Head of caudate nucleus (tissue), 42 donors: ENCODE results near the gene PRPF8.
"Not testable (repeated sequence)": the region's sequence is repeated elsewhere in the genome, so short reads cannot be mapped to it uniquely, and the experiment has no call there.

Experiments used
- DNase-seq, 42 donors: peaks; one replicate each; pipeline versions ENCODE4 v3.0.0 to v3.0.0-alpha.2; 2020 to 2021; ENCODE audit warnings: mixed read lengths in 7 of 42
- intact Hi-C: fragments of 100-400 bp; cut with DNase I; formaldehyde crosslinking; loops from one replicate; pipeline ENCODE4 v1.15.0; 2022

The PRPF8 gene

DNA sequence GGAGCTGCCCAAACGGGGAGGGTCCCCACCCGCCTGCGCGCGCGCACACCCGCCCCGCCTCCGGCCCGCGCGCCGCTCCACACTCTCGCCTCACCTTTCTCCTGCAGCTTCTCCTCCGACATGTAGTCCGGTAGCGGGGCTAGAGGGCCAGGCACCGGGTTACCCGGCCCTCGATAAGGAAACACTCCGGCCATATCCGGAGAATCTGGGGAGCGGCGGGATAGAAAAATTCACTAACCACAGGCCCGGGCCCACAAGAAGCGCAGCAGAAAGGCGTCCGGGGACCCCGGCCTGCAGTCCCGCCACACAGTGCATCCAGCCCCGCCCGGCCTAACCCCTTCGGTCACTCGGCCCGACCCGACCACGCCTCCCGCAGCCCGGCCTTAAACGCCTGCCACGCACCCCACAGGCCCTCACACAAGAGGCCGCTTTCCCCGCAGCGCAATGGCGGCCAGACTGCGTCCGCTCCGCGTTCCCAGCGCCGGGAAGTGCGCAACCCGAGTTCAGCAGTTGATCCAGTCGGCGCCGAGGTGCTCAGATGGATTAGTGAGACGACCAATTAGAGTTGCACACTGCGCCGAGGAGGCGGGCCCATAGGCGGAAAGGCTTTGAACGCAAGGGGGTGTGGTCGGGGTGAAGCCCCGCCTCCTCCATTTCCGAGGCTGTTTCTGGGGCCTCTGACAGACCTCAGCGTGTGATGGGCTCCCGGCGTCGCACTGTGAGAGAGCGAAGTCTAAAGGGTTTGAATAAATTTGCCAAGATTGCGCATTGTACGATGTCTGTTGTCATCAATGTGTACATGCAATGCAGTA lies at the start of gene PRPF8:
Gene PRPF8 (minus strand): TSS at position 490 of the 812 bp plus-strand sequence. CDS start 296 bp downstream, at position 194.
- intact Hi-C loops, result loop anchor here (2.0 kb wide), 1 partner anchor 32 kb away; no protein-coding TSS in a partner anchor

GRCh38 chr17:1733759-1734158 lies 49.1 kb upstream of the PRPF8 start:
- DNase-seq, result peak in 2 of 42 donors; percentile 31 to 52
- intact Hi-C loops, result no loop called here

More for the DNA sequence above, at the start of gene PRPF8:
- DNase-seq, result peak; percentile 94 to 99 (median 98)

GRCh38 chr17:1732833-1733321 lies 48.2 kb upstream of the PRPF8 start:
- intact Hi-C loops, result no loop called here
- DNase-seq, result no peak

GRCh38 chr17:1732241-1732832 lies 47.7 kb upstream of the PRPF8 start:
- intact Hi-C loops, result no loop called here
- DNase-seq, result no peak

DNA sequence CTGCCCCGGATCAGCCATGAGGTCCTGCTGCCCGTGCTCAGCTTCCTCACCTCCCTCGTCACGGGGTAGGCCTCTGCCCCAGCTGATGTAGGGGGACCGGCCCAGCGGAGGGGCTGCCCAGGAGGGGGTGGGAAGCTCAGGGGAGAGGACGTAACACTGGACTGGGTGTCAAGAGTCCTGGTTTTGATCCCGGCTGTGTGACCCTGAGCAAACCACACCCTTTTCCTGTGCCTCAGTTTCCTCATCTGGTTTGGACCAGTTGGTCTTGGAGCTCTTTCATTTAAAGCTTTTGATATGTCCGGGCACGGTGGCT lies 46.5 kb upstream of the PRPF8 start:
- intact Hi-C loops, result no loop called here
- no peak for DNase-seq

- intact Hi-C loops, result no loop called here
- peak in 12 of 42 donors; percentile 23 to 69 (median 48) for DNase-seq
Observed at GRCh38 chr17:1730326-1731193, 45.9 kb upstream of the PRPF8 start.

DNA sequence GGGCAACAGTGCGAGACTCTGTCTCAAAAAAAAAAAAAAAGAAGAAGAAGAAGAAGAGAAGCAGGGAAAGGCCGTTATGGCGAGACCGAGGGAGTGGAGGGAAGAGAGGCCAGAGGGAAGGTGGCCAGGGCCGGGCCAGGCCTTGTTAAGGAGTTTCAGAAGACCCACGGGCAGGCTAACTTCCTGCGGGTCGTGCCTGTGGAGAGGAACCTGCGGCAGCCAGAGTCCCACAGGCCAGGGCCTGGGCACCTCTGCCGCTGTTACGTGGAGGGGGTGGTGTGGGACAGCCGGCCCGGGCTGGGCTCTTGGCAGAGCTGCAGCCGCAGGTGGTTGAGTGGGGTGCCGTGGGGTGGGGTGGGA lies 45.3 kb upstream of the PRPF8 start:
- DNase-seq, result no peak
- intact Hi-C loops, result no loop called here

GRCh38 chr17:1727876-1728630 lies 43.4 kb upstream of the PRPF8 start:
- no peak for DNase-seq
- intact Hi-C loops, result no loop called here

GRCh38 chr17:1727258-1727789 lies 42.7 kb upstream of the PRPF8 start:
- intact Hi-C loops, result no loop called here
- DNase-seq, result no peak

- intact Hi-C loops, result no loop called here
- DNase-seq, result no peak
Observed at GRCh38 chr17:1726626-1727257, 42.1 kb upstream of the PRPF8 start.

- no peak for DNase-seq
- intact Hi-C loops, result no loop called here
Observed at GRCh38 chr17:1725642-1726511, 41.2 kb upstream of the PRPF8 start.

- intact Hi-C loops, result loop anchor here (5.0 kb wide), 1 partner anchor 107 kb away; the partner anchor contains the start of gene RPA1
- DNase-seq, result peak in 8 of 42 donors; percentile 19 to 64 (median 39)
Observed at GRCh38 chr17:1724869-1725641, 40.4 kb upstream of the PRPF8 start.

DNA sequence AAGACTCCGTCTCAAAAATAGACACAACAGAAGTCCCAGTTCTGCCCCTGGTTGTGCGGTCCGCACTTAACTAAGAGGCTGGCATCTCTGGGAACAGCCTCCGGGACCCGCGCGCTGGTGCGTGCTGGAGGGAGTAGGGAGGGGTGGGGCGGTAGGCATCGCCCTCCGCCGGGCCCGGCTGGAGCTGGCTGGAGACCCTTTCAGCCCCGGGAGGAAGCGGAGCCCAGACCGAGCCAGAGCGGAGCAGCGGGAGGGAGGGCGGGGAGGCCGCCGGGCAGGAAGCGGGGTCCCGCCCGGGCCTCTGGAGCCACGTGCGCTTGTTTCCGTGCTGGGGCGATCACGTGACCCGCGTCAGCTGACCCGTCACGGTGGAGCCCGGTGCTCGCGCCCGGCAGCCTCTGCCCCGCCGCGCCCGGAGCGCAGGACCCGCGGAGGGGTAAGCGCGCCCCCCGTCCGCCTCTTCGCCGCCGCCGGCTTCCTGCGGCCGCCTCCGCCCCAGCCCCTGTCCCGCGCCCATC lies 39.7 kb upstream of the PRPF8 start, which contains the start of gene WDR81:
Gene WDR81 (plus strand): TSS at position 354 of the 518 bp plus-strand sequence. CDS start 256 bp downstream, outside the sequence.
- DNase-seq, result peak; percentile 84 to 99 (median 95)

DNA sequence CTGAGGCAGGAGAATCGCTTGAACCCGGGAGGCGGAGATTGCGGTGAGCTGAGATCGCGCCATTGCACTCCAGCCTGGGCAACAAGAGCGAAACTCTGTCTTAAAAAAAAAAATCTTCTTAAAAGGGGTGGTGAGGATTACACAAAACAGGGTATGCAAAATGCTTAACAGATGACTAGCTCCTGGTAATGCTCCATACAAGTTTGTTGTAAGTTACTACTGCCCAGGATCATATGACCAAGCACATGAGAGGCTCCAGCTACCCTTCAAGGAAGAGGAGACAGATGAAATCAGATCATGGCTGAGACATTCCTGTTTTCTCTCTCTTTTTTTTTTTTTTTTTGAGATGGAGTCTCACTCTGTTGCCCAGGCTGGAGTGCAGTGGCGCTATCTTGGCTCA lies 37.4 kb upstream of the PRPF8 start:
- not testable (repeated sequence) for DNase-seq
- intact Hi-C loops, result loop anchor here (5.0 kb wide), 1 partner anchor 110 kb away; the partner anchor contains the start of gene RPA1

More for the DNA sequence above, 39.7 kb upstream of the PRPF8 start, which contains the start of gene WDR81:
- intact Hi-C loops, result loop anchor here (5.0 kb wide), 1 partner anchor 108 kb away; the partner anchor contains the start of gene RPA1

DNA sequence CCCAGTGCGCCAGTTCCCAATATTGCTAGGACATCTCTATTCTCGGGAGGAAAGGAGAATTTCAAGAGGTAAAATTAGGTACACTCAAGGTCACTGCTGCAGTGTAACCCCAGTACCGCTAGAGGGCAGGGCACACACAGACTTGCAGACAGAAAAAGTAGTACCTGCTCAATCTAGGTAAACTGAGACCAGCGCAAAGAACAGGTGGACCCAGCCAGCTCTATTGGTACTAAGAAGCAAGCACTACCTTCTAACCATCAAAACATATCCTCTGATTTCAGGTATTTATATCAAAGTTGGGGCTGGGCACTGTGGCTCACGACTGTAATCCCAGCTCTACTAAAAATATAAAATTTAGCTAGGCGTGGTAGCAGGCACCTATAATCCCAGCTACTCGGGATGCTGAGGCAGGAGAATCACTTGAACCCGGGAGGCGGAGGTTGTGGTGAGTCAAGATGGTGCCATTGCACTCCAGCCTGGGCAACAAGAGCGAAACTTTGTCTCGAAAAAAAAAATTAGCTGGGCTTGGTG lies 36.3 kb upstream of the PRPF8 start:
- intact Hi-C loops, result loop anchor here (5.0 kb wide), 1 partner anchor 111 kb away; the partner anchor contains the start of gene RPA1
- peak in 41 of 42 donors; percentile 41 to 87 (median 71) for DNase-seq
